CD4-positive, CD25-positive, alpha-beta regulatory T cell (primary cell): ENCODE data around the gene HAT1. TPM values are rescaled to one million over a fixed set of nuclear protein-coding genes. Genes with fewer than 3 reads are reported as not detected.

ENCODE experiments used
- ATAC-seq, 2 donors: fragments of 150-1000 bp; cut with Tn5 transposase; one replicate each; pipeline ENCODE4 v1.10.0; 2021; ENCODE audit warnings: low read depth in 2 of 2, moderate number of reproducible peaks in 2 of 2, moderate library complexity in 1 of 2
- DNase-seq, 3 donors: peaks; one replicate each; pipeline versions ENCODE4 v3.0.0 to v3.0.0-alpha.2; 2012 to 2022; ENCODE audit warnings: mixed read lengths in 1 of 3
- H3K27ac ChIP-seq: one replicate; pipeline ENCODE4 v1.7.0; 2013; ENCODE audit warnings: mild to moderate bottlenecking, low read length; ENCODE audit not compliant: insufficient read depth, poor library complexity, severe bottlenecking
- H3K27me3 ChIP-seq: one replicate; pipeline ENCODE4 v1.7.0; 2013; ENCODE audit warnings: low read length; ENCODE audit not compliant: control insufficient read depth, insufficient read depth
- H3K36me3 ChIP-seq: one replicate; pipeline ENCODE4 v1.7.0; 2013; ENCODE audit warnings: mild to moderate bottlenecking, low read length, moderate library complexity; ENCODE audit not compliant: control insufficient read depth, insufficient read depth
- H3K4me1 ChIP-seq: 2 replicates; pipeline ENCODE4 v1.7.0; 2013; ENCODE audit warnings: mild to moderate bottlenecking, low read length; ENCODE audit not compliant: insufficient read depth, control insufficient read depth, poor library complexity, severe bottlenecking
- H3K4me3 ChIP-seq: one replicate; pipeline ENCODE4 v1.7.0; 2013; ENCODE audit warnings: low read depth, mild to moderate bottlenecking, low read length, moderate library complexity
- H3K9me3 ChIP-seq, 2 experiments: 1 replicate in 1 of 2; 2 replicates in 1 of 2; pipeline ENCODE4 v1.7.0; 2013; ENCODE audit warnings: low read length in 2 of 2, mild to moderate bottlenecking in 1 of 2, moderate library complexity in 1 of 2; ENCODE audit not compliant: control insufficient read depth in 2 of 2
- H3K27ac Mint-ChIP-seq, 3 donors: one replicate each; pipeline ENCODE4 v1.8.0; 2020 to 2022; ENCODE audit warnings: mild to moderate bottlenecking in 3 of 3, mixed read lengths in 3 of 3, moderate library complexity in 2 of 3
- H3K27me3 Mint-ChIP-seq: one replicate; pipeline ENCODE4 v1.8.0; 2022; ENCODE audit warnings: mild to moderate bottlenecking, mixed read lengths
- H3K36me3 Mint-ChIP-seq: one replicate; pipeline ENCODE4 v1.8.0; 2020; ENCODE audit warnings: mixed read lengths
- H3K4me1 Mint-ChIP-seq, 4 donors: one replicate each; pipeline ENCODE4 v1.8.0; 2020 to 2022; ENCODE audit warnings: mixed read lengths in 4 of 4, mild to moderate bottlenecking in 1 of 4
- H3K4me3 Mint-ChIP-seq, 4 donors: one replicate each; pipeline ENCODE4 v1.8.0; 2020 to 2022; ENCODE audit warnings: mild to moderate bottlenecking in 4 of 4, mixed read lengths in 4 of 4, moderate library complexity in 3 of 4
- H3K9me3 Mint-ChIP-seq, 7 donors: one replicate each; pipeline ENCODE4 v1.8.0; 2020 to 2022; ENCODE audit warnings: mixed read lengths in 7 of 7, mild to moderate bottlenecking in 3 of 7, moderate library complexity in 2 of 7
- polyA plus RNA-seq, 4 donors: library from polyadenylated mRNA; unstranded; fragments of 300-500 nt; fragmentation: Illumina TruSeq; gene quantifications; one replicate each; pipeline ENCODE4 v1.2.3, GENCODE V29; 2021
- total RNA-seq: library from RNA; stranded (reverse); gene quantifications from one replicate; pipeline ENCODE4 v1.2.3, GENCODE V29; 2022

Gene HAT1
- total and polyA plus RNA-seq, 5 donors from 2014 or later = 28.7 to 83.0 (median 79.2) TPM

- Mint-ChIP-seq H3K27me3 (peaks cover 34% of the 10 kb centered on the region), H3K36me3 (no peaks in the 10 kb centered on the region), H3K4me1 (peaks cover 6 to 23% (median 13%) of the 10 kb centered on the region in 4 donors), H3K4me3 (peak within 1 kb of the TSS; percentile 93 to 97 (median 95)), H3K27ac (peak within 1 kb of the TSS; percentile 94 to 96 (median 95)), H3K9me3 (no peaks in the 10 kb centered on the region)
- DNase-seq = peak; percentile 78 to 93 (median 81)
- Histone ChIP-seq H3K4me1 (peaks cover 12% of the 10 kb centered on the region), H3K27me3 (peaks cover 13% of the 10 kb centered on the region), H3K27ac (peak within 1 kb of the TSS; percentile 52), H3K9me3 (no peaks in the 10 kb centered on the region), H3K4me3 (peak within 1 kb of the TSS; percentile 95), H3K36me3 (no peaks in the 10 kb centered on the region)
- peak; percentile 94 to 96 for ATAC-seq
Measured at GRCh38 chr2:171999604-172000469, 77.6 kb downstream of the HAT1 start, which contains the start of gene METAP1D. Gene METAP1D (plus strand): TSS chr2:171999953. CDS start chr2:171999970, 17 bp downstream.

DNA sequence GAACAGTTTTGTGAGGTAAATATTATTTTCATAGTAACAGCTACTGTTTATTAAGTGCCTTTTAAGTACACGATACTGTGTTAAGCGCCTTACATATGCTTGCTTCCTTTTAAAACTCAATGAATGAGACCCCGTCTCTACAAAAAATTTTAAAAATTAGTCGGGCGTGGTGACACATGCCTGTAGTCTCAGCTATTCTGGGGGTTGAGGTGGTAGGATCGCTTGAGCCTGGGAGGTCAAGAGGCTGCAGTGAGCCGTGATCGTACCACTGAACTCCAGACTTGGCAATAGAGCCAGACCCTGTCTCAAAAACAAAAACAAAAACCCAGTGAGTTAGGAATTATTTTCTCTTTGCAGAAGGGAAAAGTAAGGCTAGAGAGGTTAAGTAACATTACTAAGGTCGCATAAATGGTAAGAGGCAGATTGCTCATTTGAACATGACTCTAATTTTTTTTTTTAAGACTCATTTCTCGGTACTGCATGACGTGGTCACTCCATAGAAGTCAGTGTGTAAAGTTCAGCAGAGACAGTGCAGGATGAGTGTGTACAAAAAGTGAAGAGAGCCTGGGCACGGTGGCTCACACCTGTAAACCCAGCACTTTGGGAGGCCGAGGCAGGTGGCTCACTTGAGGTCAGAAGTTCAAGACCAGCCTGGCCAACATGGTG lies 78.6 kb downstream of the HAT1 start:
- no peaks in the 10 kb centered on the region for H3K36me3 ChIP-seq
- ATAC-seq (no peak), DNase-seq (peak in 1 of 3 donors; percentile 3)
- Mint-ChIP-seq H3K36me3 (no peaks in the 10 kb centered on the region), H3K27me3 (peaks cover 29% of the 10 kb centered on the region), H3K4me1 (peaks cover 6 to 23% (median 13%) of the 10 kb centered on the region in 4 donors), H3K4me3 (peak overlapping the region; percentile 91 to 97 (median 94)), H3K9me3 (no peaks in the 10 kb centered on the region), H3K27ac (peak overlapping the region; percentile 94 to 96 (median 95))
- peaks cover 5% of the 10 kb centered on the region for H3K27me3 ChIP-seq
- H3K4me1 ChIP-seq = peaks cover 12% of the 10 kb centered on the region
- H3K4me3 ChIP-seq = peak overlapping the region; percentile 95
- no peak overlapping the region for H3K27ac ChIP-seq
- H3K9me3 ChIP-seq = no peaks in the 10 kb centered on the region

DNA sequence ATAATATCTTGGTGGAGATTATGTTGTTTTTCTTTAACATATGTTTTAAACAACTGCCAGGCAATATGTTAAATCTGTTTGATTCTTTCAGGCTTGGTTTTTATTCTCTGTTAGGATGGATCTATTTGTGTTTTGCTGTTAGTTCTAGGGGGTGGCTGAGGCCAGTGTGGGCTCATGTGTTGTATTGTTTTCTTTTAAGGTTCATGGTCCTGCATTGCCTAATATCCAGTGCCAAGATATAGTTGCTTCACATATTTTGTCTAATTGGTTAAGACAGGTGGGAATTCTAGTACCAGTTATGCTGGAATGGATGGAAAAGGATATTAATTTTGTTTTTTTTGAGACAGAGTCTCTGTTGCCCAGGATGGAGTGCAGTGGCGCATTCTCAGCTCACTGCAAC lies 85.1 kb downstream of the HAT1 start:
- H3K4me1 ChIP-seq = peaks cover 10% of the 10 kb centered on the region
- Mint-ChIP-seq H3K27ac (no peak overlapping the region), H3K4me3 (no peak overlapping the region), H3K9me3 (peaks cover 0 to 4% (median 0%) of the 10 kb centered on the region in 7 donors), H3K36me3 (peaks cover 15% of the 10 kb centered on the region), H3K4me1 (peaks cover 15 to 23% (median 17%) of the 10 kb centered on the region in 4 donors), H3K27me3 (no peaks in the 10 kb centered on the region)
- no peak overlapping the region for H3K27ac ChIP-seq
- no peak overlapping the region for H3K4me3 ChIP-seq
- H3K36me3 ChIP-seq = no peaks in the 10 kb centered on the region
- no peaks in the 10 kb centered on the region for H3K9me3 ChIP-seq
- DNase-seq = no peak
- no peaks in the 10 kb centered on the region for H3K27me3 ChIP-seq
- no peak for ATAC-seq

DNA sequence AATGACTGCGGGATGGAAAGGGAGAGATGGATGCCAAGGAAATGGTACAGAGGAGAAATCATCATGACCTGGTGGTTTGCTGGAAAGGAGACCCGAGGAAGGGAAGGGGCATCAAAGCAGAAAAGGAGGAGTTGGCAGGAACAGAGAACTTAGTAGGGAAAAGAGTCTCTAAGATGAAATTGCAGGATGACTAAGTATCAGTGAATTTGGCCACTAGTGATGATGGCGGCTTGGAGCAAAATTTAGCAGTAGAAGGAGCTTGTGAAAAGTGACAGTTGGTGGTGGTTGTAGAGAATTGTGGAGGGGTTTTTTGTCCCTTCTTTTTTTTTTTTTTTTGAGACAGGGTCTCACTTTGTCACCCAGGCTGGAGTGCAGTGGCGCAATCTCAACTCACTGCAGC lies 87.6 kb downstream of the HAT1 start:
- Histone ChIP-seq H3K36me3 (no peaks in the 10 kb centered on the region), H3K9me3 (no peaks in the 10 kb centered on the region), H3K4me3 (no peak overlapping the region), H3K27me3 (no peaks in the 10 kb centered on the region), H3K27ac (no peak overlapping the region), H3K4me1 (peaks cover 10% of the 10 kb centered on the region)
- ATAC-seq (no peak), DNase-seq (no peak)
- no peak overlapping the region for H3K4me3 Mint-ChIP-seq
- H3K9me3 Mint-ChIP-seq = peaks cover 0 to 4% (median 0%) of the 10 kb centered on the region in 7 donors
- H3K27me3 Mint-ChIP-seq = no peaks in the 10 kb centered on the region
- H3K4me1 Mint-ChIP-seq = peaks cover 15 to 33% (median 24%) of the 10 kb centered on the region in 4 donors
- H3K36me3 Mint-ChIP-seq = peaks cover 15% of the 10 kb centered on the region
- H3K27ac Mint-ChIP-seq = no peak overlapping the region

DNA sequence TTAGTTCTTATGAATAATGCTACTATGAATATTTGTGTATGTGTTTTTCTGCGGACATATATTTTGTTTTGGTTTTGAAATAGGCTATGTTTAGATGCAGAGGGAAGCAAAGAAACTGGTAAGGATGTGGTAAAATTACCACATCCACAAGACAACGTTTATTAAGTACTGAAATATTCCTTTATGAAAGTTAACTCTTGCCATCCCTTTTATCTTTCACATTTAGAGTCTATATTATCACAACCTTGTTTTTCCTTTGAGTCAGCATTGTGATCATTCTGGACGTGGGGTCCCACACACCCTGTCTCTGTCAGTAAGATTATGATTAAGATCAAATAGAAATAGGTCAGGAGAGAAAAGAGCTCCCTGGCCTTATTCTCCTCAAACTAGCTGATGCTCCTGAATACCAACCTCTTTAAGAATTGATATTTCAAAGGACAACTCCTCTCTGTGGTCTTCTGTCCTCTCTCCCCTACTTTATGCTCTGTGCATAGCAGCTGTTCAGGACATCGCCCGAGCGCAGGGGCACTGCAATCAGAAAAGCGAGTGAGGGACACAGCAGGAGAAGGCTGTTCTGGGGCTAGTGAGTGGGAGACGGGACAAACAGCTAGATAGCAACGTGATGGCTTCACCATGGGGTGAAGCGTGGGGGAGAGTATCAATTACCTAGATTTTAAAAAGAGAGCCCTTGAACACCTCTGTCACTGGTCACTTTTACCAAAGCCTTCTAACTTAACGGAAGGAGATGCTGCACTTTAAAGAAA lies 89.7 kb downstream of the HAT1 start:
- Histone ChIP-seq H3K27me3 (no peaks in the 10 kb centered on the region), H3K4me3 (peak overlapping the region; percentile 15), H3K9me3 (no peaks in the 10 kb centered on the region), H3K27ac (no peak overlapping the region), H3K36me3 (no peaks in the 10 kb centered on the region), H3K4me1 (peaks cover 10% of the 10 kb centered on the region)
- DNase-seq (peak in 2 of 3 donors; percentile 27 to 50), ATAC-seq (peak in 1 of 2 donors; percentile 50)
- Mint-ChIP-seq H3K27me3 (no peaks in the 10 kb centered on the region), H3K27ac (no peak overlapping the region), H3K9me3 (peaks cover 0 to 4% (median 0%) of the 10 kb centered on the region in 7 donors), H3K4me1 (peaks cover 19 to 33% (median 24%) of the 10 kb centered on the region in 4 donors), H3K36me3 (peaks cover 19% of the 10 kb centered on the region), H3K4me3 (peak overlapping the region in 2 of 4 donors; percentile 3 to 9)

DNA sequence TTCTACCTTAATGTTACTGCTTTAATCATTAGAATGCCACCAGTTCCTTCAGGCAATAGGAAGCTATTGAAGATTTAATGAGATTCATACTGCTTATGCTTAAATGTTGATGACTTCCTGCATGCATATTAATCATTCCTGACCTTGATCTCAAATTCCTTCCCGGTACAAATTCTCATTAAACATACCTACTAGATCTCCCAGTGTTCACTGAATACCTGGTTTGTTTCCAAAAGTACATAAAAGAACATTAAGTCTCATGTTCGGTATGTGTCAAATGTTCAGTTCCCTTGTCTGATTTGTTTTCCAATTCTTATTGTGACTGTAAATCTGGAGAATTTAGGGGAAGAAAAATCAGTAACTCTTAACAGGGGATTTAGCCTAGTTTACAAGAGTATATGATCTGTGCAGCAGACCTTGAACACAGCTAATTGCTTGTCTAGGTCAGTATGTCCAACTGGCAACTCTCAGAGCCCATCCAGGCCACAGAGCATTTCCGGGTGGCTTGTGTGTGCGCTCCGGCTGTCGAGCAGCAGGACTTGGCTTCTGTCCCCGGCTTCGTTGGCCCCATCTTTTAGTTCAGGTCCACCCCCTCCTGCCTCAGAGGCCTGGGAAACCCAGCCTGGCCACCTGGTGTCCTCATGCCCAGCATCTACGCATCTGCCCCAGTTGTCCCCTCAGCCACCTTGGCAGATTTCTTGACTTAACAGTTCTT lies 90.6 kb downstream of the HAT1 start:
- no peak overlapping the region for H3K4me3 ChIP-seq
- ATAC-seq (no peak), DNase-seq (no peak)
- peaks cover 10% of the 10 kb centered on the region for H3K4me1 ChIP-seq
- H3K9me3 ChIP-seq = no peaks in the 10 kb centered on the region
- Mint-ChIP-seq H3K27ac (no peak overlapping the region), H3K4me3 (no peak overlapping the region), H3K9me3 (peaks cover 0 to 4% (median 0%) of the 10 kb centered on the region in 7 donors), H3K36me3 (peaks cover 19% of the 10 kb centered on the region), H3K4me1 (peaks cover 20 to 33% (median 24%) of the 10 kb centered on the region in 4 donors), H3K27me3 (no peaks in the 10 kb centered on the region)
- H3K27me3 ChIP-seq = no peaks in the 10 kb centered on the region
- H3K36me3 ChIP-seq = no peaks in the 10 kb centered on the region
- no peak overlapping the region for H3K27ac ChIP-seq

DNA sequence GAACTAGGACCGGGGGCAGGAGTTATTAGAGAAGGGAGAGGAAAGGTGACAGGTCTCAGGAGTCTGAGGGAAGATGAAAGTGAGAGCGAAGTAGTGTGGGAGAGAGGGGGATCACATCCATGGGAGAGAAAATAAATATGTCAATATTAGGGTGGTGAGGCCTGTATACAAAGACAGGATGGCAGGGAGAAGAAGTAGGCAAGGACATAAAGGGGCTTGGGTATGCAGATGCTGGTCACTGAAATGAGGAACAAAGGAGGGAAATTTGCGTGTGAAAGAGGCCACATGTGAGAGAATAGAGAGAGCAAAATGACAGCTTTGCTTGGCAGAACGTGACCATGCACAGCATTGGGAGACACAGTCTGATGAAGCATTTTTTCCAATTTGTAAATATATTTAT lies 91.1 kb downstream of the HAT1 start:
- no peak for DNase-seq
- no peaks in the 10 kb centered on the region for H3K9me3 ChIP-seq
- no peaks in the 10 kb centered on the region for H3K36me3 ChIP-seq
- H3K4me1 ChIP-seq = peaks cover 10% of the 10 kb centered on the region
- no peak overlapping the region for H3K27ac Mint-ChIP-seq
- no peak overlapping the region for H3K4me3 Mint-ChIP-seq
- H3K36me3 Mint-ChIP-seq = peaks cover 17% of the 10 kb centered on the region
- H3K9me3 Mint-ChIP-seq = peaks cover 0 to 4% (median 0%) of the 10 kb centered on the region in 7 donors
- H3K27ac ChIP-seq = no peak overlapping the region
- H3K4me1 Mint-ChIP-seq = peaks cover 20 to 33% (median 25%) of the 10 kb centered on the region in 4 donors
- no peak for ATAC-seq
- no peak overlapping the region for H3K4me3 ChIP-seq
- no peaks in the 10 kb centered on the region for H3K27me3 Mint-ChIP-seq
- no peaks in the 10 kb centered on the region for H3K27me3 ChIP-seq
